ENCODE measurements around the gene METTL22. TPM values are rescaled to one million over a fixed set of nuclear protein-coding genes. Genes with fewer than 3 reads are reported as not detected.

The METTL22 gene
- polyA plus RNA-seq, 1 donor from 2014 or later, result 51.3 TPM

DNA sequence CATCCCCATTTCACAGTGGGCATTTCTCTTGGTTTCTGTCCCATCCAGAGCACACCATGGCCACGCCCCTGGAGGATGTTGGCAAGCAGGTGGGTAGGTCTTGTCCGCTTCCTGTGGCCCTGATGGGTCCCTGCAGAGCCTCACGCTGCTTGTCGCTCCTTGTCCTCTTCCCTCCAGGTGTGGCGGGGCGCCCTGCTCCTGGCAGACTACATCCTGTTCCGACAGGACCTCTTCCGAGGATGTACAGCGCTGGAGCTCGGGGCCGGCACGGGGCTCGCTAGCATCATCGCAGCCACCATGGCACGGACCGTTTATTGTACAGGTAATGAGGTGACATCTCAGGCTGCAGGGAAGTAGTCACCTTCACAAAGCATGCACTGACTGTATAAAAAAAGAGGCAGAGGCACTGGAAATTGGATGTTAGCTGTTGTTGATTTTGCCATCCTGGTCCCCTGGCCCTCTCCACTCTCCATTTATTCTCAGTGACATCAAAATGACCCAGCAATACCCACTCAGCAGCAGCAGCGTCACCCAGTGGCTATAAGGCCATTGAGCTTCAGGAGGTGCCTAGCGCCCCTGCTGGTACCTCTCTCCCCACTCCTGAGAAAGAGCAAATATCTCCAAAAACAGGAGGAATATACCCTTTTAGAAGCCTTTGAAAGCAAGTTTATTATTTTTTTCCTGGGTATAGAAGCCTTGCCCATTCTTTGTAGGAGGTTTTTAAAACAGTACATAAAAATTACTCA lies 13.7 kb downstream of the METTL22 start (continued):
- TF ChIP-seq, protein P1, sequence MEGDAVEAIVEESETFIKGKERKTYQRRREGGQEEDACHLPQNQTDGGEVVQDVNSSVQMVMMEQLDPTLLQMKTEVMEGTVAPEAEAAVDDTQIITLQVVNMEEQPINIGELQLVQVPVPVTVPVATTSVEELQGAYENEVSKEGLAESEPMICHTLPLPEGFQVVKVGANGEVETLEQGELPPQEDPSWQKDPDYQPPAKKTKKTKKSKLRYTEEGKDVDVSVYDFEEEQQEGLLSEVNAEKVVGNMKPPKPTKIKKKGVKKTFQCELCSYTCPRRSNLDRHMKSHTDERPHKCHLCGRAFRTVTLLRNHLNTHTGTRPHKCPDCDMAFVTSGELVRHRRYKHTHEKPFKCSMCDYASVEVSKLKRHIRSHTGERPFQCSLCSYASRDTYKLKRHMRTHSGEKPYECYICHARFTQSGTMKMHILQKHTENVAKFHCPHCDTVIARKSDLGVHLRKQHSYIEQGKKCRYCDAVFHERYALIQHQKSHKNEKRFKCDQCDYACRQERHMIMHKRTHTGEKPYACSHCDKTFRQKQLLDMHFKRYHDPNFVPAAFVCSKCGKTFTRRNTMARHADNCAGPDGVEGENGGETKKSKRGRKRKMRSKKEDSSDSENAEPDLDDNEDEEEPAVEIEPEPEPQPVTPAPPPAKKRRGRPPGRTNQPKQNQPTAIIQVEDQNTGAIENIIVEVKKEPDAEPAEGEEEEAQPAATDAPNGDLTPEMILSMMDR (IDR thresholded peaks at IDR 0.05; ENCODE audit: poor library complexity, severe bottlenecking), result peak; percentile 66
- no peak for TF ChIP-seq EZH2 (IDR thresholded peaks at IDR 0.05; ENCODE audit: borderline replicate concordance, insufficient read depth, low read length, poor library complexity, severe bottlenecking)

DNA sequence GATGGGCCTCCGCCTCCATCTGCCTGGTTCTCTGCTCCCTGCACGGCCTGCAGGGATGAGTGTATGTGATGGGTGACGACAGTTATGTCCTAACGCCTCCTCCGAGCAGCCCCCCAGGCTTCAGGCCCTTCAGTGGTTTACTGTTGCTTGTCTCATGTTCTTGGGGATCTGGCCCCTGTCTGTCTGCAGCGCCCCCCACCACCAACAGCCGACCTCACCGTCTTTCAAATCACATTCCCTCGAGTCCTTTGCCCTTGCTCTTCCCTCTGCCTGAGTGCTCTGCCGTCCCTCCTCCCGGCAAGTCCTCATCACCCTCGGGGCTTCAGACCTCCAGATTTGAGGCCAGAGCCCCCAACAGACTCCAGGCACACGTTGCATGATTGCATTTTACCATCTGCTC lies 18.2 kb downstream of the METTL22 start:
- H3K36me3 ChIP-seq (ENCODE audit: insufficient read depth, low read length), result peaks cover 5% of the 10 kb centered on the region
- no peaks in the 10 kb centered on the region for H3K9me3 ChIP-seq (ENCODE audit: low read length)
- TF ChIP-seq POLR2AphosphoS5 (IDR thresholded peaks at IDR 0.05), result no peak
- no peak for TF ChIP-seq TAF1 (IDR thresholded peaks at IDR 0.05; ENCODE audit: low read depth)
- TF ChIP-seq MXI1 (conservative IDR thresholded peaks at IDR 0.05; ENCODE audit: poor library complexity, severe bottlenecking), result no peak
- TF ChIP-seq, protein P1 (IDR thresholded peaks at IDR 0.05; ENCODE audit: poor library complexity, severe bottlenecking), result no peak
- no peak for TF ChIP-seq SMC3 (conservative IDR thresholded peaks at IDR 0.05; ENCODE audit: poor library complexity)
- TF ChIP-seq EP300 (conservative IDR thresholded peaks at IDR 0.05; ENCODE audit: poor library complexity, severe bottlenecking), result no peak
- TF ChIP-seq, protein P2, sequence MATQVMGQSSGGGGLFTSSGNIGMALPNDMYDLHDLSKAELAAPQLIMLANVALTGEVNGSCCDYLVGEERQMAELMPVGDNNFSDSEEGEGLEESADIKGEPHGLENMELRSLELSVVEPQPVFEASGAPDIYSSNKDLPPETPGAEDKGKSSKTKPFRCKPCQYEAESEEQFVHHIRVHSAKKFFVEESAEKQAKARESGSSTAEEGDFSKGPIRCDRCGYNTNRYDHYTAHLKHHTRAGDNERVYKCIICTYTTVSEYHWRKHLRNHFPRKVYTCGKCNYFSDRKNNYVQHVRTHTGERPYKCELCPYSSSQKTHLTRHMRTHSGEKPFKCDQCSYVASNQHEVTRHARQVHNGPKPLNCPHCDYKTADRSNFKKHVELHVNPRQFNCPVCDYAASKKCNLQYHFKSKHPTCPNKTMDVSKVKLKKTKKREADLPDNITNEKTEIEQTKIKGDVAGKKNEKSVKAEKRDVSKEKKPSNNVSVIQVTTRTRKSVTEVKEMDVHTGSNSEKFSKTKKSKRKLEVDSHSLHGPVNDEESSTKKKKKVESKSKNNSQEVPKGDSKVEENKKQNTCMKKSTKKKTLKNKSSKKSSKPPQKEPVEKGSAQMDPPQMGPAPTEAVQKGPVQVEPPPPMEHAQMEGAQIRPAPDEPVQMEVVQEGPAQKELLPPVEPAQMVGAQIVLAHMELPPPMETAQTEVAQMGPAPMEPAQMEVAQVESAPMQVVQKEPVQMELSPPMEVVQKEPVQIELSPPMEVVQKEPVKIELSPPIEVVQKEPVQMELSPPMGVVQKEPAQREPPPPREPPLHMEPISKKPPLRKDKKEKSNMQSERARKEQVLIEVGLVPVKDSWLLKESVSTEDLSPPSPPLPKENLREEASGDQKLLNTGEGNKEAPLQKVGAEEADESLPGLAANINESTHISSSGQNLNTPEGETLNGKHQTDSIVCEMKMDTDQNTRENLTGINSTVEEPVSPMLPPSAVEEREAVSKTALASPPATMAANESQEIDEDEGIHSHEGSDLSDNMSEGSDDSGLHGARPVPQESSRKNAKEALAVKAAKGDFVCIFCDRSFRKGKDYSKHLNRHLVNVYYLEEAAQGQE (IDR thresholded peaks at IDR 0.05; ENCODE audit: borderline replicate concordance), result no peak
- TF ChIP-seq RAD21 (conservative IDR thresholded peaks at IDR 0.05), result no peak
- TF ChIP-seq EZH2 (IDR thresholded peaks at IDR 0.05; ENCODE audit: borderline replicate concordance, insufficient read depth, low read length, poor library complexity, severe bottlenecking), result no peak
- no peak overlapping the region for H3K27ac ChIP-seq (ENCODE audit: low read length)
- no peaks in the 10 kb centered on the region for H4K20me1 ChIP-seq (ENCODE audit: insufficient read depth)
- H3K4me3 ChIP-seq (ENCODE audit: low read length), result no peak overlapping the region
- H3K9ac ChIP-seq (ENCODE audit: low read length), result no peak overlapping the region
- H3K79me2 ChIP-seq (replicated peaks; ENCODE audit: insufficient read depth, low read length), result no peaks in the 10 kb centered on the region
- no peaks in the 10 kb centered on the region for H3K27me3 ChIP-seq (ENCODE audit: insufficient read depth, low read depth, low read length)
- H3F3A ChIP-seq (ENCODE audit: insufficient read depth, low read length, poor library complexity, severe bottlenecking), result no peaks in the 10 kb centered on the region
- no peaks in the 10 kb centered on the region for H3K9me2 ChIP-seq (ENCODE audit: insufficient read depth, low read length)
- H3K4me2 ChIP-seq (ENCODE audit: low read length), result no peak overlapping the region
- no peak overlapping the region for H2AFZ ChIP-seq (ENCODE audit: low read depth, low read length)
